NCI-H1417 treated with DMSO at 0.1 percent for 48 hours (cell line): ENCODE results near the gene COL25A1.

Experiments
- DNase-seq: peaks from one replicate; lab custom pipeline; 2025; lab: John Stamatoyannopoulos, UW

Gene COL25A1

GRCh38 chr4:109291707-109292238, 10.7 kb downstream of the COL25A1 start:
- DNase-seq: no peak

- no peak for DNase-seq
Observed at GRCh38 chr4:109290918-109291317, 11.5 kb downstream of the COL25A1 start.

- DNase-seq: peak; percentile 1
Observed at GRCh38 chr4:109278594-109279031, 23.8 kb downstream of the COL25A1 start.

GRCh38 chr4:109276482-109277095, 25.9 kb downstream of the COL25A1 start:
- no peak for DNase-seq

GRCh38 chr4:109275066-109275745, 27.3 kb downstream of the COL25A1 start:
- DNase-seq: no peak

- no peak for DNase-seq
Observed at GRCh38 chr4:109266891-109267290, 35.6 kb downstream of the COL25A1 start.

- DNase-seq: no peak
Observed at GRCh38 chr4:109266236-109266635, 36.2 kb downstream of the COL25A1 start.

- DNase-seq: no peak
Observed at GRCh38 chr4:109263721-109264120, 38.7 kb downstream of the COL25A1 start.

GRCh38 chr4:109256818-109257217, 45.6 kb downstream of the COL25A1 start:
- DNase-seq: no peak

GRCh38 chr4:109254845-109255244, 47.6 kb downstream of the COL25A1 start:
- no peak for DNase-seq

- no peak for DNase-seq
Observed at GRCh38 chr4:109251396-109251795, 51.1 kb downstream of the COL25A1 start.

GRCh38 chr4:109248322-109248900, 54.0 kb downstream of the COL25A1 start:
- DNase-seq: no peak

- no peak for DNase-seq
Observed at GRCh38 chr4:109243871-109244270, 58.6 kb downstream of the COL25A1 start.

- no peak for DNase-seq
Observed at GRCh38 chr4:109238746-109239145, 63.7 kb downstream of the COL25A1 start.

- no peak for DNase-seq
Observed at GRCh38 chr4:109235683-109236082, 66.8 kb downstream of the COL25A1 start.

- DNase-seq: no peak
Observed at GRCh38 chr4:109234596-109234995, 67.9 kb downstream of the COL25A1 start.

- peak; percentile 57 for DNase-seq
Observed at GRCh38 chr4:109233570-109233969, 68.9 kb downstream of the COL25A1 start.

GRCh38 chr4:109232681-109233080, 69.8 kb downstream of the COL25A1 start:
- DNase-seq: no peak

- no peak for DNase-seq
Observed at GRCh38 chr4:109231331-109231730, 71.1 kb downstream of the COL25A1 start.

- no peak for DNase-seq
Observed at GRCh38 chr4:109229028-109229427, 73.4 kb downstream of the COL25A1 start.

GRCh38 chr4:109218288-109218687, 84.2 kb downstream of the COL25A1 start:
- no peak for DNase-seq

GRCh38 chr4:109216085-109216696, 86.3 kb downstream of the COL25A1 start:
- no peak for DNase-seq

- no peak for DNase-seq
Observed at GRCh38 chr4:109215506-109215905, 87.0 kb downstream of the COL25A1 start.
